Neural progenitor cell (in vitro differentiated cells): Measurements from ENCODE around the gene GLT6D1. TPM values are rescaled to one million over a fixed set of nuclear protein-coding genes. Genes with fewer than 3 reads are reported as not detected.

Experiments
- DNase-seq: peaks from one replicate; pipeline ENCODE4 v3.0.0-alpha.2; 2016; ENCODE audit warnings: low spot score
- H2AFZ ChIP-seq: fragments of 200-600 bp; sonication (generic); replicated peaks from 2 replicates; pipeline ENCODE4 v1.6.1; 2016; ENCODE audit warnings: antibody characterized with exemption
- H3F3A ChIP-seq: fragments of 200-600 bp; sonication (generic); 2 replicates; pipeline ENCODE4 v1.6.1; 2016; ENCODE audit warnings: antibody characterized with exemption, low read depth
- H3K27ac ChIP-seq: fragments of 200-600 bp; sonication (generic); 2 replicates; pipeline ENCODE4 v1.5.1; 2016; ENCODE audit warnings: mild to moderate bottlenecking
- H3K27me3 ChIP-seq: fragments of 200-600 bp; sonication (generic); 2 replicates; pipeline ENCODE4 v1.6.1; 2016; ENCODE audit warnings: mild to moderate bottlenecking, moderate library complexity
- H3K36me3 ChIP-seq: fragments of 200-600 bp; sonication (generic); 2 replicates; pipeline ENCODE4 v1.5.1; 2016
- H3K4me1 ChIP-seq: fragments of 200-600 bp; sonication (generic); 2 replicates; pipeline ENCODE4 v1.6.1; 2016; ENCODE audit warnings: mixed run types
- H3K4me2 ChIP-seq: fragments of 200-600 bp; sonication (generic); 2 replicates; pipeline ENCODE4 v1.6.1; 2016
- H3K4me3 ChIP-seq: fragments of 200-600 bp; sonication (generic); 2 replicates; pipeline ENCODE4 v1.5.1; 2016
- H3K79me2 ChIP-seq: fragments of 200-600 bp; sonication (generic); 2 replicates; pipeline ENCODE4 v1.6.1; 2016; ENCODE audit warnings: low read depth
- H3K9ac ChIP-seq: fragments of 200-600 bp; sonication (generic); 2 replicates; pipeline ENCODE4 v1.6.1; 2016
- H3K9me3 ChIP-seq: fragments of 200-600 bp; sonication (generic); 2 replicates; pipeline ENCODE4 v1.5.1; 2016; ENCODE audit warnings: low read depth
- H4K20me1 ChIP-seq: fragments of 200-600 bp; sonication (generic); 2 replicates; pipeline ENCODE4 v1.6.1; 2016; ENCODE audit warnings: low read depth
- H3K27ac Mint-ChIP-seq: 3 replicates; pipeline ENCODE4 v1.8.0; 2021; ENCODE audit warnings: mixed read lengths
- H3K27me3 Mint-ChIP-seq: 2 replicates; pipeline ENCODE4 v1.8.0; 2022; ENCODE audit warnings: low read depth, mild to moderate bottlenecking, inconsistent platforms, moderate library complexity, mixed read lengths; ENCODE audit not compliant: insufficient read depth
- H3K36me3 Mint-ChIP-seq: 3 replicates; pipeline ENCODE4 v1.8.0; 2021; ENCODE audit warnings: mixed read lengths
- H3K4me1 Mint-ChIP-seq: 3 replicates; pipeline ENCODE4 v1.8.0; 2021; ENCODE audit warnings: mixed read lengths
- H3K4me3 Mint-ChIP-seq: 3 replicates; pipeline ENCODE4 v1.8.0; 2021; ENCODE audit warnings: mild to moderate bottlenecking, moderate library complexity, mixed read lengths
- H3K9me3 Mint-ChIP-seq: 3 replicates; pipeline ENCODE4 v1.8.0; 2020; ENCODE audit warnings: mixed read lengths
- CTCF ChIP-seq: fragments of 200-600 bp; sonication (generic); IDR thresholded peaks from 2 replicates; pipeline ENCODE4 v1.5.1; 2017; ENCODE audit warnings: antibody characterized with exemption, mild to moderate bottlenecking
- EZH2 ChIP-seq: fragments of 200-600 bp; sonication (generic); IDR thresholded peaks from 2 replicates; pipeline ENCODE4 v1.6.1; 2017; ENCODE audit warnings: antibody characterized with exemption, mild to moderate bottlenecking, moderate library complexity
- EZH2phosphoT487 ChIP-seq: fragments of 200-600 bp; sonication (generic); IDR thresholded peaks from 2 replicates; pipeline ENCODE4 v1.6.1; 2017; ENCODE audit warnings: antibody characterized with exemption
- total RNA-seq: library from RNA; depleted of rRNA; stranded (reverse); fragments of >200 nt; gene quantifications from 2 replicates; pipeline ENCODE4 v1.2.3, GENCODE V29; 2015; ENCODE audit warnings: low replicate concordance

GLT6D1 gene
- total RNA-seq, 1 donor from 2014 or later: 0.80 TPM

GRCh38 chr9:135579356-135579755 is 60.0 kb downstream of the GLT6D1 start:
- no peak for TF ChIP-seq EZH2
- TF ChIP-seq CTCF: no peak
- no peak for TF ChIP-seq EZH2phosphoT487
- DNase-seq: no peak

GRCh38 chr9:135577256-135577655 is 62.1 kb downstream of the GLT6D1 start:
- Mint-ChIP-seq H3K36me3 (no peaks in the 10 kb centered on the region), H3K9me3 (no peaks in the 10 kb centered on the region), H3K27ac (no peak overlapping the region), H3K4me3 (no peak overlapping the region), H3K4me1 (no peaks in the 10 kb centered on the region), H3K27me3 (peaks cover 3% of the 10 kb centered on the region)
- Histone ChIP-seq H3K4me3 (no peak overlapping the region), H3K36me3 (no peaks in the 10 kb centered on the region), H3K4me1 (no peaks in the 10 kb centered on the region), H3K4me2 (no peak overlapping the region), H2AFZ (no peak overlapping the region), H3F3A (no peaks in the 10 kb centered on the region), H4K20me1 (no peaks in the 10 kb centered on the region), H3K9ac (no peak overlapping the region), H3K27me3 (no peaks in the 10 kb centered on the region), H3K9me3 (no peaks in the 10 kb centered on the region), H3K79me2 (no peaks in the 10 kb centered on the region), H3K27ac (no peak overlapping the region)
- TF ChIP-seq EZH2phosphoT487: no peak
- TF ChIP-seq CTCF: no peak
- TF ChIP-seq EZH2: no peak
- no peak for DNase-seq

More at GRCh38 chr9:135579356-135579755, 60.0 kb downstream of the GLT6D1 start:
- H4K20me1 ChIP-seq: no peaks in the 10 kb centered on the region
- no peaks in the 10 kb centered on the region for H3K79me2 ChIP-seq
- H3F3A ChIP-seq: no peaks in the 10 kb centered on the region
- no peak overlapping the region for H2AFZ ChIP-seq
- H3K36me3 ChIP-seq: no peaks in the 10 kb centered on the region
- Mint-ChIP-seq H3K27ac (no peak overlapping the region), H3K27me3 (peaks cover 3% of the 10 kb centered on the region), H3K4me1 (peaks cover 2% of the 10 kb centered on the region), H3K4me3 (no peak overlapping the region), H3K9me3 (no peaks in the 10 kb centered on the region), H3K36me3 (no peaks in the 10 kb centered on the region)
- H3K27me3 ChIP-seq: no peaks in the 10 kb centered on the region
- H3K4me3 ChIP-seq: no peak overlapping the region
- H3K9me3 ChIP-seq: no peaks in the 10 kb centered on the region
- no peak overlapping the region for H3K4me2 ChIP-seq
- H3K9ac ChIP-seq: no peak overlapping the region
- no peaks in the 10 kb centered on the region for H3K4me1 ChIP-seq
- no peak overlapping the region for H3K27ac ChIP-seq

GRCh38 chr9:135575995-135576631 is 63.2 kb downstream of the GLT6D1 start:
- Mint-ChIP-seq H3K4me1 (no peaks in the 10 kb centered on the region), H3K27me3 (no peaks in the 10 kb centered on the region), H3K27ac (no peak overlapping the region), H3K36me3 (no peaks in the 10 kb centered on the region), H3K9me3 (no peaks in the 10 kb centered on the region), H3K4me3 (no peak overlapping the region)
- no peak overlapping the region for H3K27ac ChIP-seq
- no peaks in the 10 kb centered on the region for H3K79me2 ChIP-seq
- TF ChIP-seq CTCF (no peak), EZH2 (no peak), EZH2phosphoT487 (no peak)
- no peaks in the 10 kb centered on the region for H3K4me1 ChIP-seq
- H3K27me3 ChIP-seq: no peaks in the 10 kb centered on the region
- H3K9ac ChIP-seq: no peak overlapping the region
- no peak for DNase-seq
- no peaks in the 10 kb centered on the region for H3K36me3 ChIP-seq
- no peaks in the 10 kb centered on the region for H4K20me1 ChIP-seq
- H2AFZ ChIP-seq: no peak overlapping the region
- H3K4me2 ChIP-seq: no peak overlapping the region
- H3K4me3 ChIP-seq: no peak overlapping the region
- H3F3A ChIP-seq: no peaks in the 10 kb centered on the region
- no peaks in the 10 kb centered on the region for H3K9me3 ChIP-seq
